ENCODE data around the gene BMP6. TPM values are rescaled to one million over a fixed set of nuclear protein-coding genes. Genes with fewer than 3 reads are reported as not detected.

The BMP6 gene
- total and polyA plus RNA-seq, 2 experiments from 2014 or later: 0.84 to 2.8 TPM

- H3K27me3 ChIP-seq (ENCODE audit: insufficient read depth): no peaks in the 10 kb centered on the region
- H3K27ac ChIP-seq (ENCODE audit: low read depth): no peak overlapping the region
- no peaks in the 10 kb centered on the region for H3F3A ChIP-seq (replicated peaks; ENCODE audit: low read depth)
- no peaks in the 10 kb centered on the region for H3K36me3 ChIP-seq (ENCODE audit: insufficient read depth)
- no peaks in the 10 kb centered on the region for H3K9me2 ChIP-seq (ENCODE audit: insufficient read depth)
- no peak for DNase-seq (ENCODE audit: low spot score)
- Mint-ChIP-seq H3K4me1 (no peaks in the 10 kb centered on the region), H3K36me3 (ENCODE audit: low read depth) (no peaks in the 10 kb centered on the region), H3K27ac (no peak overlapping the region), H3K4me3 (no peak overlapping the region), H3K27me3 (ENCODE audit: insufficient read depth, low read depth, poor library complexity) (no peaks in the 10 kb centered on the region), H3K9me3 (no peaks in the 10 kb centered on the region)
- no peaks in the 10 kb centered on the region for H3K79me2 ChIP-seq (replicated peaks; ENCODE audit: insufficient read depth)
- H3K4me1 ChIP-seq (ENCODE audit: insufficient read depth): no peaks in the 10 kb centered on the region
- no peak overlapping the region for H3K4me3 ChIP-seq
- H3K4me2 ChIP-seq: no peak overlapping the region
- TF ChIP-seq POLR2AphosphoS5 (IDR thresholded peaks at IDR 0.05; ENCODE audit: low read depth): no peak
- TF ChIP-seq ZNF331 (CRISPR knock-in tag; IDR thresholded peaks at IDR 0.05; ENCODE audit: low read depth): no peak
- no peak for TF ChIP-seq NANOG (IDR thresholded peaks at IDR 0.05; ENCODE audit: borderline replicate concordance)
- no peak for TF ChIP-seq EZH2 (IDR thresholded peaks at IDR 0.05; ENCODE audit: low read depth, unreplicated experiment)
- TF ChIP-seq EZH2phosphoT487 (IDR thresholded peaks at IDR 0.05; ENCODE audit: unreplicated experiment): no peak
- no peak for TF ChIP-seq REST (IDR thresholded peaks at IDR 0.05; ENCODE audit: unreplicated experiment)
- no peak for TF ChIP-seq ZNF114 (CRISPR knock-in tag; IDR thresholded peaks at IDR 0.05)
- no peak for TF ChIP-seq STAT1 (IDR thresholded peaks at IDR 0.05; ENCODE audit: unreplicated experiment)
- TF ChIP-seq JUNB (IDR thresholded peaks at IDR 0.05; ENCODE audit: unreplicated experiment): no peak
- no peak for TF ChIP-seq ETS1 (IDR thresholded peaks at IDR 0.05)
- no peak for TF ChIP-seq ZNF462 (CRISPR knock-in tag; IDR thresholded peaks at IDR 0.05)
- no peak for TF ChIP-seq CTCF (conservative IDR thresholded peaks at IDR 0.05; ENCODE audit: low read depth in 2 of 2)
- no peak for TF ChIP-seq CREB1 (CRISPR knock-in tag; IDR thresholded peaks at IDR 0.05; ENCODE audit: low read depth)
- H2AFZ ChIP-seq: no peak overlapping the region
- no peaks in the 10 kb centered on the region for H4K20me1 ChIP-seq (replicated peaks; ENCODE audit: insufficient read depth)
- no peak for ATAC-seq
Measured at GRCh38 chr6:7705483-7705882, 20.4 kb upstream of the BMP6 start.
